ENCODE data around the gene CYP2F1.
"Not testable (repeated sequence)": the region's sequence is repeated elsewhere in the genome, so short reads cannot be mapped to it uniquely, and the experiment has no call there.

GRCh38 chr19:41127362-41127761 lies 13.1 kb downstream of the CYP2F1 start:
- not testable (repeated sequence) for TF ChIP-seq POLR2AphosphoS5, CTCF (IDR thresholded peaks at IDR 0.05)

Measured in suprapubic skin (tissue), 3 donors.